ENCODE measurements around the gene YY2. TPM values are rescaled to one million over a fixed set of nuclear protein-coding genes. Genes with fewer than 3 reads are reported as not detected.
"Not testable (repeated sequence)": the region's sequence is repeated elsewhere in the genome, so short reads cannot be mapped to it uniquely, and the experiment has no call there.

Gene YY2
- total RNA-seq, 1 experiment from 2014 or later, result not detected

- in situ Hi-C loops (cut with HindIII; ENCODE audit: low sequenced_read_pairs), result no loop called here
- DNase-seq (ENCODE audit: low spot score), result no peak
Observed at GRCh38 chrX:21870494-21870893, 14.7 kb downstream of the YY2 start.

GRCh38 chrX:21873063-21873775 is 17.4 kb downstream of the YY2 start:
- peak; percentile 29 for DNase-seq (ENCODE audit: low spot score)

DNA sequence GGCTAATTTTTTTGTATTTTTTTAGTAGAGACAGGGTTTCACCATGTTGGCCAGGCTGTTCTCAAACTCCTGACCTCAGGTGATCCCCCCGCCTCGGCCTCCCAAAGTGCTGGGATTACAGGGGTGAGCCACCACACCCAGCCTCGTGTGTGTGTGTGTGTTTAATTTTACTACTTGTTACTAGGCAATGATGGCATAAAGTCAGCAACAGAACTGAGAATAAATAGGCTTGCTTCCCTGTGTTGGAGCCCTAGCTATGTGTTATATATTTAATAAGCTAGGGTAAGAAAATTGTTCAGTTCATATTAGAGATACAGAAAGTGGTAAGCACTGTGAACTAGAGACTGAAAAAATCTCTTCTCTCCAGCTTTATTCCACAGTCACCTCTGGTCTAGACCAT is 18.4 kb downstream of the YY2 start:
- in situ Hi-C loops (cut with HindIII; ENCODE audit: low sequenced_read_pairs); DNase-seq (ENCODE audit: low spot score): not testable (repeated sequence)

More at GRCh38 chrX:21873063-21873775, 17.4 kb downstream of the YY2 start:
- in situ Hi-C loops (cut with HindIII; ENCODE audit: low sequenced_read_pairs), result no loop called here

DNA sequence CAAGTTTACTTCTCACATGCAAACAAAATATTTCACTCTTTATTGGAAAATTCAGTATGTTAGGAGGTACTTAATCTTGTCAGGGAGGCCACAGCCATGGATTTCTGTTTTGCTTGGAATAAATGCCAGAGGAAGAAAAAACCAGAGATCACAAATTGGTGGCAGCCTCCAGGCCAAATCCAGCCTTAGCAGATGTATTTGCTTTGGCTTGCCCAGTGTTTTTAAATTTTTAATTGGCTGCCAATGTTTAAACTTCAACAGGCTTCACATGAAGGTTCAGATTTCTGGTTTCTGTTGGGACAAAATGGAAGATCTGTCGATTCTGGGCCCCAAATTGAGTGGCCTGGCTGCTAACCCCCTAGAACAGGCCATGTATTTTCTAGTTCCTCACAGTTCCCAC is 19.2 kb downstream of the YY2 start:
- in situ Hi-C loops (cut with HindIII; ENCODE audit: low sequenced_read_pairs), result no loop called here
- DNase-seq (ENCODE audit: low spot score), result no peak

- DNase-seq (ENCODE audit: low spot score), result no peak
- in situ Hi-C loops (cut with HindIII; ENCODE audit: low sequenced_read_pairs), result no loop called here
Observed at GRCh38 chrX:21881881-21882574, 26.2 kb downstream of the YY2 start.

DNA sequence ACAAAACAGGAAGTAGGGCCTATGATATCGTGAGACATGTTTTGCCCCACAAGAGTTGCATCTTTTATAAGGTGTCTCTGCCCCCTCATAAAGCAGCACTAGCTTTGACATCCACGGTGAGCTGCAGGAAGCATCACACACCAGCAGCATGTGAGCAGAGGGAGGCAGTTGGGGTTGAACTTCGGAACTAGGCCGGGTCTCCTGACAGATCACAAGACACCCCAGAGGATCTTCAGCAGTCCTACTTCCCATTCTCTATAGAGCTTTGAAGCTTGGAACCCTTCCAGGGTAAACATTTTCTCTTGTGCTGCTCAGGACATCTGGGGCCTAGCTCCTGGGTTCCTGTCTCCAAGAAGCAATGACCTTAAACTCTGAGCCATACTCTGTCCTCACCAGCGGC is 27.5 kb downstream of the YY2 start:
- no peak for DNase-seq (ENCODE audit: low spot score)
- in situ Hi-C loops (cut with HindIII; ENCODE audit: low sequenced_read_pairs), result no loop called here

DNA sequence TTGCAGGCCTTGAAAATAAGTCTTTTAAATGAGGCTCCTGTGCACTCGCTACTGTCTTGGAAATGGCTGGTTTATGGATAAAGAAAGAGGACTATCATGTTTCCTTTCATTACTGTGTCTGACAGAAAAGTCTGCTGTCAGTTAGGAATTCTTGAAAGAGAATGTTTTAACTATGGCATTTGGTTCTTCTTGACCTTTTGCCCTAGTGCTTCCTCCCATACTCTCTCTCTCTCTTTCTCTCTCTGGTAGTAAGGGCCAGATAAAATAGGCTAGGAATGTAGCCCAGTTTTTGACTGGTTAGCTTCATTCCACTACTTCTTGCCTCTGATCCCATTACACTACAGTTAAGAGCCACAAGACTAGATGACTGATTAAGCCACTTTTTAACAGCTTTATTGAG is 29.8 kb downstream of the YY2 start:
- in situ Hi-C loops (cut with HindIII; ENCODE audit: low sequenced_read_pairs), result no loop called here

DNA sequence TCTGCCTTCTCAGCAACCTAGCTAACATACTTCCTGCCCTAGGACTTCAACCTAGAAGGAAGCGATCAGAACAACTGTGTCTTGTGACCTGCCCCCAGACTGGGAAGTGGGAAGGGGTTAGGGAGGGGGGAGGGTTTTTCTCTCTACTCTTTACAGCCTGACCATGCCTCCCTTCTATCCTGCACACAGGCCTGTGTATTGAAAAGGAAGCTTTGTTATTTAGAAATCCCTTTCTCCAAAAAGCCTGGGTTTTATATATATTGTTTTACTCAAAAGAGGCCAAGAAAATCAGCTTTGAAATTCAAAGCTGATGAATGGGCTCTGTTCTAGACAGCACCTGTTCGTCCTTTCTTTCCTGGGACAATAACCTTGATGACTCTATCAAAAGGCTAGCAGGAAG is 49.5 kb downstream of the YY2 start:
- no peak for DNase-seq (ENCODE audit: low spot score)

More for the DNA sequence above, 29.8 kb downstream of the YY2 start:
- no peak for DNase-seq (ENCODE audit: low spot score)

GRCh38 chrX:21905953-21906352 is 50.2 kb downstream of the YY2 start:
- in situ Hi-C loops (cut with HindIII; ENCODE audit: low sequenced_read_pairs), result no loop called here
- DNase-seq (ENCODE audit: low spot score), result no peak

More for the DNA sequence above, 49.5 kb downstream of the YY2 start:
- in situ Hi-C loops (cut with HindIII; ENCODE audit: low sequenced_read_pairs), result no loop called here

GRCh38 chrX:21907260-21907659 is 51.5 kb downstream of the YY2 start:
- no peak for DNase-seq (ENCODE audit: low spot score)
- in situ Hi-C loops (cut with HindIII; ENCODE audit: low sequenced_read_pairs), result no loop called here

Other genes starting within 250 kb of the YY2 start
- gene KLHL34, start 197.7 kb upstream of the YY2 start, total RNA-seq (2014; rRNA removed; shearing (Covaris generic)), result not detected in 2 replicates
- not detected in 2 replicates for gene SMPX, start 97.9 kb upstream of the YY2 start, total RNA-seq (2014; rRNA removed; shearing (Covaris generic))
- gene MBTPS2, start 16.4 kb upstream of the YY2 start, total RNA-seq (2014; rRNA removed; shearing (Covaris generic)), result 4.2 and 4.3 TPM in 2 replicates
- 149 and 177 TPM in 2 replicates for gene SMS, start 84.7 kb downstream of the YY2 start, total RNA-seq (2014; rRNA removed; shearing (Covaris generic))
- not detected in 2 replicates for gene PHEX, start 176.3 kb downstream of the YY2 start, total RNA-seq (2014; rRNA removed; shearing (Covaris generic))

Measured in G401 (cell line).